Measurements from ENCODE around the gene FHIT. TPM values are rescaled to one million over a fixed set of nuclear protein-coding genes. Genes with fewer than 3 reads are reported as not detected.
A peak's percentile ranks its signal among the peaks of the same experiment; 100 is the strongest.

Gene FHIT
- total RNA-seq, 1 donor from 2014 or later = 20.2 TPM

GRCh38 chr3:59862686-59863085, 1388.6 kb downstream of the FHIT start:
- H3K4me3 Mint-ChIP-seq (ENCODE audit: unreplicated experiment) = no peak overlapping the region
- H3K36me3 Mint-ChIP-seq (ENCODE audit: low read depth, unreplicated experiment) = no peaks in the 10 kb centered on the region
- H3K27ac Mint-ChIP-seq (ENCODE audit: unreplicated experiment) = no peak overlapping the region
- H3K27me3 Mint-ChIP-seq (ENCODE audit: unreplicated experiment) = peaks cover 2% of the 10 kb centered on the region
- H3K4me1 Mint-ChIP-seq (ENCODE audit: unreplicated experiment) = peaks cover 2% of the 10 kb centered on the region
- no peak for DNase-seq (ENCODE audit: low spot score)
- no peak for TF ChIP-seq CTCF (IDR thresholded peaks at IDR 0.05; ENCODE audit: unreplicated experiment)
- H3K9me3 Mint-ChIP-seq (ENCODE audit: unreplicated experiment) = no peaks in the 10 kb centered on the region

- no peaks in the 10 kb centered on the region for H3K9me3 Mint-ChIP-seq (ENCODE audit: unreplicated experiment)
- H3K27ac Mint-ChIP-seq (ENCODE audit: unreplicated experiment) = no peak overlapping the region
Measured at GRCh38 chr3:59857589-59858346, 1393.5 kb downstream of the FHIT start.

GRCh38 chr3:59856934-59857460, 1394.3 kb downstream of the FHIT start:
- Mint-ChIP-seq H3K36me3 (ENCODE audit: low read depth, unreplicated experiment) (no peaks in the 10 kb centered on the region), H3K27me3 (ENCODE audit: unreplicated experiment) (peaks cover 2% of the 10 kb centered on the region), H3K9me3 (ENCODE audit: unreplicated experiment) (no peaks in the 10 kb centered on the region), H3K4me1 (ENCODE audit: unreplicated experiment) (no peaks in the 10 kb centered on the region), H3K27ac (ENCODE audit: unreplicated experiment) (no peak overlapping the region), H3K4me3 (ENCODE audit: unreplicated experiment) (no peak overlapping the region)
- DNase-seq (ENCODE audit: low spot score) = no peak
- no peak for TF ChIP-seq CTCF (IDR thresholded peaks at IDR 0.05; ENCODE audit: unreplicated experiment)

More at GRCh38 chr3:59857589-59858346, 1393.5 kb downstream of the FHIT start:
- Mint-ChIP-seq H3K4me1 (ENCODE audit: unreplicated experiment) (no peaks in the 10 kb centered on the region), H3K4me3 (ENCODE audit: unreplicated experiment) (no peak overlapping the region), H3K36me3 (ENCODE audit: low read depth, unreplicated experiment) (no peaks in the 10 kb centered on the region), H3K27me3 (ENCODE audit: unreplicated experiment) (peaks cover 2% of the 10 kb centered on the region)
- DNase-seq (ENCODE audit: low spot score) = peak; percentile 77
- TF ChIP-seq CTCF (IDR thresholded peaks at IDR 0.05; ENCODE audit: unreplicated experiment) = peak; percentile 86

- H3K4me1 Mint-ChIP-seq (ENCODE audit: unreplicated experiment) = no peaks in the 10 kb centered on the region
- TF ChIP-seq CTCF (IDR thresholded peaks at IDR 0.05; ENCODE audit: unreplicated experiment) = no peak
- no peaks in the 10 kb centered on the region for H3K27me3 Mint-ChIP-seq (ENCODE audit: unreplicated experiment)
- DNase-seq (ENCODE audit: low spot score) = no peak
- no peak overlapping the region for H3K27ac Mint-ChIP-seq (ENCODE audit: unreplicated experiment)
- no peak overlapping the region for H3K4me3 Mint-ChIP-seq (ENCODE audit: unreplicated experiment)
- H3K9me3 Mint-ChIP-seq (ENCODE audit: unreplicated experiment) = no peaks in the 10 kb centered on the region
- no peaks in the 10 kb centered on the region for H3K36me3 Mint-ChIP-seq (ENCODE audit: low read depth, unreplicated experiment)
Measured at GRCh38 chr3:59854061-59854709, 1397.1 kb downstream of the FHIT start.

GRCh38 chr3:59850417-59850816, 1400.8 kb downstream of the FHIT start:
- DNase-seq (ENCODE audit: low spot score) = no peak
- no peaks in the 10 kb centered on the region for H3K36me3 Mint-ChIP-seq (ENCODE audit: low read depth, unreplicated experiment)
- no peak for TF ChIP-seq CTCF (IDR thresholded peaks at IDR 0.05; ENCODE audit: unreplicated experiment)
- no peaks in the 10 kb centered on the region for H3K4me1 Mint-ChIP-seq (ENCODE audit: unreplicated experiment)
- H3K4me3 Mint-ChIP-seq (ENCODE audit: unreplicated experiment) = no peak overlapping the region
- no peaks in the 10 kb centered on the region for H3K27me3 Mint-ChIP-seq (ENCODE audit: unreplicated experiment)
- H3K9me3 Mint-ChIP-seq (ENCODE audit: unreplicated experiment) = no peaks in the 10 kb centered on the region
- H3K27ac Mint-ChIP-seq (ENCODE audit: unreplicated experiment) = no peak overlapping the region
